GM23338 (cell line): ENCODE results near the gene INPP4B. TPM values are rescaled to one million over a fixed set of nuclear protein-coding genes. Genes with fewer than 3 reads are reported as not detected.

Experiments used
- ATAC-seq: fragments of 200-7000 bp; cut with Tn5 transposase; 3 replicates; pipeline ENCODE4 v1.9.1; 2020
- DNase-seq: peaks from one replicate; pipeline ENCODE4 v3.0.0-alpha.2; 2015; ENCODE audit warnings: low spot score
- H2AFZ ChIP-seq: fragments of 200-600 bp; sonication (generic); 2 replicates; pipeline ENCODE4 v1.8.0; 2016; ENCODE audit warnings: antibody characterized with exemption, mild to moderate bottlenecking, moderate library complexity
- H3F3A ChIP-seq: fragments of 200-600 bp; sonication (generic); replicated peaks from 2 replicates; pipeline ENCODE4 v1.8.0; 2017; ENCODE audit warnings: antibody characterized with exemption, mixed run types, low read depth
- H3K27ac ChIP-seq: fragments of 200-600 bp; sonication (generic); 2 replicates; pipeline ENCODE4 v1.6.1; 2016; ENCODE audit warnings: low read depth
- H3K27me3 ChIP-seq: fragments of 200-600 bp; sonication (generic); 2 replicates; pipeline ENCODE4 v1.8.0; 2016; ENCODE audit warnings: mild to moderate bottlenecking, mixed run types, moderate library complexity; ENCODE audit not compliant: insufficient read depth
- H3K36me3 ChIP-seq: fragments of 200-600 bp; sonication (generic); 2 replicates; pipeline ENCODE4 v1.8.0; 2016; ENCODE audit warnings: mild to moderate bottlenecking; ENCODE audit not compliant: insufficient read depth
- H3K4me1 ChIP-seq: fragments of 200-600 bp; sonication (generic); 2 replicates; pipeline ENCODE4 v1.8.0; 2016; ENCODE audit warnings: mild to moderate bottlenecking, moderate library complexity; ENCODE audit not compliant: insufficient read depth
- H3K4me2 ChIP-seq: fragments of 200-600 bp; sonication (generic); 2 replicates; pipeline ENCODE4 v1.7.1; 2017; ENCODE audit warnings: mixed run types
- H3K4me3 ChIP-seq: fragments of 200-600 bp; sonication (generic); 2 replicates; pipeline ENCODE4 v1.6.1; 2016; ENCODE audit warnings: mixed run types
- H3K79me2 ChIP-seq: fragments of 200-600 bp; sonication (generic); replicated peaks from 2 replicates; pipeline ENCODE4 v1.8.0; 2017; ENCODE audit warnings: mild to moderate bottlenecking; ENCODE audit not compliant: insufficient read depth
- H3K9me2 ChIP-seq: fragments of 200-600 bp; sonication (generic); 2 replicates; pipeline ENCODE4 v1.8.0; 2017; ENCODE audit not compliant: insufficient read depth
- H4K20me1 ChIP-seq: fragments of 200-600 bp; sonication (generic); replicated peaks from 2 replicates; pipeline ENCODE4 v1.8.0; 2017; ENCODE audit warnings: mild to moderate bottlenecking; ENCODE audit not compliant: insufficient read depth
- H3K27ac Mint-ChIP-seq: 2 replicates; pipeline ENCODE4 v1.8.0; 2020; ENCODE audit warnings: inconsistent platforms, mild to moderate bottlenecking, moderate library complexity, mixed read lengths
- H3K27me3 Mint-ChIP-seq: 3 replicates; pipeline ENCODE4 v1.8.0; 2022; ENCODE audit warnings: low read depth, mild to moderate bottlenecking, moderate library complexity, mixed read lengths, inconsistent platforms; ENCODE audit not compliant: insufficient read depth, poor library complexity
- H3K36me3 Mint-ChIP-seq: 3 replicates; pipeline ENCODE4 v1.8.0; 2021; ENCODE audit warnings: low read depth, mild to moderate bottlenecking, inconsistent platforms, moderate library complexity, mixed read lengths
- H3K4me1 Mint-ChIP-seq: 3 replicates; pipeline ENCODE4 v1.8.0; 2020; ENCODE audit warnings: mild to moderate bottlenecking, inconsistent platforms, mixed read lengths
- H3K4me3 Mint-ChIP-seq: 3 replicates; pipeline ENCODE4 v1.8.0; 2021; ENCODE audit warnings: moderate library complexity, mild to moderate bottlenecking, inconsistent platforms, mixed read lengths
- H3K9me3 Mint-ChIP-seq: 3 replicates; pipeline ENCODE4 v1.8.0; 2020; ENCODE audit warnings: moderate library complexity, mild to moderate bottlenecking, inconsistent platforms, mixed read lengths
- CREB1 ChIP-seq: fragments of 250-450 bp; sonication (Bioruptor Pico); IDR thresholded peaks from 2 replicates; pipeline ENCODE4 v1.5.0; 2020; ENCODE audit warnings: low read depth, mild to moderate bottlenecking, moderate library complexity
- CTCF ChIP-seq, 2 experiments: fragments of 200-600 bp in 1 of 2; sonication (generic) in 1 of 2; conservative IDR thresholded peaks; 2 replicates each; pipeline versions ENCODE4 v1.5.1 to v1.6.1; 2016 to 2017; ENCODE audit warnings: antibody characterized with exemption in 2 of 2, low read depth in 2 of 2, mild to moderate bottlenecking in 2 of 2, moderate library complexity in 1 of 2
- ETS1 ChIP-seq: IDR thresholded peaks from 2 replicates; pipeline ENCODE4 v1.6.1; 2016; ENCODE audit warnings: antibody characterized with exemption
- EZH2 ChIP-seq: fragments of 200-600 bp; sonication (generic); IDR thresholded peaks from one replicate; pipeline ENCODE4 v1.8.0; 2017; ENCODE audit warnings: antibody characterized with exemption, mild to moderate bottlenecking, low read depth; ENCODE audit not compliant: unreplicated experiment
- EZH2phosphoT487 ChIP-seq: fragments of 200-600 bp; sonication (generic); IDR thresholded peaks from one replicate; pipeline ENCODE4 v1.8.1; 2018; ENCODE audit warnings: antibody characterized with exemption; ENCODE audit not compliant: unreplicated experiment
- JUNB ChIP-seq: IDR thresholded peaks from one replicate; pipeline ENCODE4 v1.6.1; 2016; ENCODE audit warnings: antibody characterized with exemption; ENCODE audit not compliant: unreplicated experiment
- NANOG ChIP-seq: IDR thresholded peaks from 2 replicates; pipeline ENCODE4 v1.6.1; 2016; ENCODE audit warnings: antibody characterized with exemption, borderline replicate concordance
- POLR2AphosphoS5 ChIP-seq: IDR thresholded peaks from 2 replicates; pipeline ENCODE4 v1.6.1; 2016; ENCODE audit warnings: antibody characterized with exemption, low read depth
- REST ChIP-seq: IDR thresholded peaks from one replicate; pipeline ENCODE4 v1.6.1; 2018; ENCODE audit warnings: antibody characterized with exemption; ENCODE audit not compliant: unreplicated experiment
- ZNF114 ChIP-seq: fragments of 250-450 bp; sonication (Bioruptor Pico); IDR thresholded peaks from 2 replicates; pipeline ENCODE4 v1.5.0; 2020; ENCODE audit warnings: mild to moderate bottlenecking, moderate library complexity
- ZNF331 ChIP-seq: fragments of 250-450 bp; sonication (Bioruptor Pico); IDR thresholded peaks from 2 replicates; pipeline ENCODE4 v1.5.0; 2020; ENCODE audit warnings: low read depth, mild to moderate bottlenecking, moderate library complexity
- ZNF462 ChIP-seq: fragments of 250-450 bp; sonication (Bioruptor Pico); IDR thresholded peaks from 2 replicates; pipeline ENCODE4 v1.5.0; 2020; ENCODE audit warnings: mild to moderate bottlenecking, moderate library complexity
- polyA plus RNA-seq: library from polyadenylated mRNA; unstranded; fragments of >200 nt; fragmentation: Nextera tagmentation; extraction: Ambion mirVana; gene quantifications from 2 replicates; pipeline ENCODE4 v1.2.1, GENCODE V29; 2016
- total RNA-seq: library from RNA; depleted of rRNA; stranded (reverse); fragments of >200 nt; shearing (Covaris generic); gene quantifications from 2 replicates; pipeline ENCODE4 v1.2.3, GENCODE V29; 2014

The INPP4B gene
- total and polyA plus RNA-seq, 2 experiments from 2014 or later: 0.11 to 0.14 TPM

- TF ChIP-seq CTCF (conservative IDR thresholded peaks at IDR 0.05; ENCODE audit: low read depth in 2 of 2) (no peak), EZH2phosphoT487 (no peak), JUNB (no peak), POLR2AphosphoS5 (no peak), NANOG (no peak), REST (no peak)
These were observed 564.1 kb downstream of the INPP4B start (continued) for GRCh38 chr4:142281999-142282398.

GRCh38 chr4:142278663-142279062, 567.4 kb downstream of the INPP4B start:
- no peak overlapping the region for H3K27ac Mint-ChIP-seq
- Histone ChIP-seq H2AFZ (no peak overlapping the region), H3K4me2 (no peak overlapping the region)
- TF ChIP-seq ZNF331 (CRISPR knock-in tag): no peak
- no peak for TF ChIP-seq ZNF462 (CRISPR knock-in tag)
- TF ChIP-seq ZNF114 (CRISPR knock-in tag): no peak
- TF ChIP-seq CREB1 (CRISPR knock-in tag): no peak
- TF ChIP-seq EZH2phosphoT487: no peak
- TF ChIP-seq ETS1: no peak
- TF ChIP-seq NANOG: no peak
- TF ChIP-seq JUNB: no peak
- TF ChIP-seq EZH2: no peak
- TF ChIP-seq POLR2AphosphoS5: no peak

More at GRCh38 chr4:142278663-142279062, 567.4 kb downstream of the INPP4B start:
- 0 out of 3 replicates have a peak, but pooled peaks cover 3% of the 10 kb centered on the region for H3K4me1 Mint-ChIP-seq
- DNase-seq: no peak
- H4K20me1 ChIP-seq: no peaks in the 10 kb centered on the region
- H3K79me2 ChIP-seq: no peaks in the 10 kb centered on the region
- H3K4me3 ChIP-seq: no peak overlapping the region
- ATAC-seq: no peak
- H3K9me3 Mint-ChIP-seq: no peaks in the 10 kb centered on the region
- no peaks in the 10 kb centered on the region for H3F3A ChIP-seq
- no peaks in the 10 kb centered on the region for H3K4me1 ChIP-seq
- H3K27ac ChIP-seq: no peak overlapping the region
- H3K36me3 Mint-ChIP-seq: no peaks in the 10 kb centered on the region
- no peaks in the 10 kb centered on the region for H3K27me3 ChIP-seq
- H3K9me2 ChIP-seq: no peaks in the 10 kb centered on the region
- no peak overlapping the region for H3K4me3 Mint-ChIP-seq
- H3K36me3 ChIP-seq: no peaks in the 10 kb centered on the region
- H3K27me3 Mint-ChIP-seq: no peaks in the 10 kb centered on the region
